Keratinocyte (primary cell): ENCODE data around the gene FAM170B. TPM values are rescaled to one million over a fixed set of nuclear protein-coding genes. Genes with fewer than 3 reads are reported as not detected.

ENCODE experiments used
- DNase-seq: peaks from one replicate; pipeline ENCODE4 v3.0.0-alpha.2; 2011; ENCODE audit warnings: low read depth, missing footprints, low spot score
- FAIRE-seq: peaks from 2 replicates; lab custom pipeline; 2011; peaks lifted over from hg19 to GRCh38; lab: Jason Lieb, UNC
- H2AFZ ChIP-seq: 2 replicates; pipeline ENCODE4 v1.6.0; 2012; ENCODE audit warnings: low read length, control low read depth, inconsistent platforms; ENCODE audit not compliant: control insufficient read depth
- H3K27ac ChIP-seq: 2 replicates; pipeline ENCODE4 v1.5.1; 2011; ENCODE audit warnings: low read length; ENCODE audit not compliant: control insufficient read depth, insufficient read depth
- H3K27me3 ChIP-seq: 3 replicates; pipeline ENCODE4 v1.6.0; 2011; ENCODE audit warnings: low read length; ENCODE audit not compliant: control insufficient read depth, insufficient read depth; ENCODE audit errors: extremely low read depth
- H3K36me3 ChIP-seq, 2 experiments: 2 replicates in 1 of 2; 3 replicates in 1 of 2; pipeline ENCODE4 v1.5.1; 2011; ENCODE audit warnings: low read length in 2 of 2, mild to moderate bottlenecking in 1 of 2; ENCODE audit not compliant: control insufficient read depth in 2 of 2, insufficient read depth in 2 of 2; ENCODE audit errors: extremely low read depth in 1 of 2
- H3K4me1 ChIP-seq: 3 replicates; pipeline ENCODE4 v1.5.1; 2011; ENCODE audit warnings: low read length; ENCODE audit not compliant: control insufficient read depth, insufficient read depth; ENCODE audit errors: extremely low read depth
- H3K4me2 ChIP-seq: 3 replicates; pipeline ENCODE4 v1.6.0; 2011; ENCODE audit warnings: low read depth, low read length; ENCODE audit not compliant: control insufficient read depth, insufficient read depth; ENCODE audit errors: extremely low read depth
- H3K4me3 ChIP-seq, 3 experiments: fragments of 200-600 bp in 1 of 3; sonication (generic) in 1 of 3; 2 replicates in 2 of 3; 3 replicates in 1 of 3; pipeline ENCODE4 v1.5.1; 2011 to 2016; ENCODE audit warnings: low read length in 3 of 3, mild to moderate bottlenecking in 3 of 3, control low read depth in 2 of 3, inconsistent platforms in 1 of 3, low read depth in 1 of 3, mixed read lengths in 1 of 3, mixed run types in 1 of 3, moderate library complexity in 1 of 3; ENCODE audit not compliant: control insufficient read depth in 2 of 3, insufficient read depth in 2 of 3; ENCODE audit errors: extremely low read depth in 1 of 3
- H3K79me2 ChIP-seq: 2 replicates; pipeline ENCODE4 v1.6.0; 2012; ENCODE audit warnings: low read length; ENCODE audit not compliant: control insufficient read depth, insufficient read depth
- H3K9ac ChIP-seq: 3 replicates; pipeline ENCODE4 v1.6.0; 2011; ENCODE audit warnings: low read length; ENCODE audit not compliant: control insufficient read depth, insufficient read depth; ENCODE audit errors: extremely low read depth
- H3K9me1 ChIP-seq: 3 replicates; pipeline ENCODE4 v1.6.0; 2011; ENCODE audit warnings: low read length; ENCODE audit not compliant: control insufficient read depth, insufficient read depth; ENCODE audit errors: extremely low read depth
- H3K9me3 ChIP-seq: 2 replicates; pipeline ENCODE4 v1.5.1; 2012; ENCODE audit warnings: low read depth, low read length; ENCODE audit not compliant: control insufficient read depth
- H4K20me1 ChIP-seq: 3 replicates; pipeline ENCODE4 v1.6.0; 2011; ENCODE audit warnings: low read length; ENCODE audit not compliant: control insufficient read depth, insufficient read depth; ENCODE audit errors: extremely low read depth
- CTCF ChIP-seq, 3 experiments: IDR thresholded peaks in 1 of 3; conservative IDR thresholded peaks in 1 of 3; optimal IDR thresholded peaks in 1 of 3; 2 replicates in 2 of 3; 3 replicates in 1 of 3; pipeline versions ENCODE3 to v1.5.1; 2011; ENCODE audit warnings: low read length in 3 of 3, mild to moderate bottlenecking in 3 of 3, moderate library complexity in 2 of 3, control low read depth in 1 of 3, inconsistent platforms in 1 of 3; ENCODE audit not compliant: insufficient read depth in 2 of 3; ENCODE audit errors: extremely low read depth in 1 of 3
- EZH2 ChIP-seq: IDR thresholded peaks from one replicate; pipeline ENCODE4 v1.6.1; 2012; ENCODE audit warnings: inconsistent platforms, mild to moderate bottlenecking, low read length, moderate library complexity
- dilution Hi-C: fragments of 300-500 bp; cut with MboI; formaldehyde crosslinking; loops from one replicate; pipeline ENCODE4 v1.7.0; 2020; ENCODE audit warnings: low sequenced_read_pairs; ENCODE audit not compliant: extremely low pct_ligation_motif_present
- polyA plus RNA-seq, 5 experiments: library from polyadenylated mRNA; depleted of rRNA in 3 of 5; stranded (reverse) in 3 of 5; stranded (forward) in 1 of 5; unstranded in 1 of 5; fragments of >200 nt; gene quantifications; 1 replicate in 1 of 5; 2 replicates in 3 of 5; 3 replicates in 1 of 5; pipeline versions ENCODE4 v1.2.1 to v1.2.3, GENCODE V29; 2011 to 2012; ENCODE audit warnings: missing spikeins in 2 of 5, low read depth in 1 of 5, low replicate concordance in 1 of 5

The FAM170B gene
- polyA plus RNA-seq, 1 donor (not counting 4 experiments of a cell fraction or from before 2014, with no cell fraction given) = not detected

- Histone ChIP-seq H4K20me1 (no peaks in the 10 kb centered on the region), H3K27ac (no peak overlapping the region), H3K9ac (no peak overlapping the region), H3K4me2 (no peak overlapping the region), H3K9me1 (no peaks in the 10 kb centered on the region), H3K9me3 (no peaks in the 10 kb centered on the region), H3K4me3 (no peak overlapping the region), H3K36me3 (no peaks in the 10 kb centered on the region), H3K79me2 (no peaks in the 10 kb centered on the region), H3K4me1 (no peaks in the 10 kb centered on the region), H3K27me3 (no peaks in the 10 kb centered on the region), H2AFZ (no peak overlapping the region)
- dilution Hi-C loops = no loop called here
- FAIRE-seq (no peak), DNase-seq (no peak)
- TF ChIP-seq EZH2 (no peak), CTCF (optimal IDR thresholded peaks at IDR 0.05 in 1 of 3, IDR thresholded peaks at IDR 0.05 in 1 of 3, conservative IDR thresholded peaks at IDR 0.05 in 1 of 3; ENCODE audit: extremely low read depth in 1 of 3, insufficient read depth in 2 of 3, low read length in 3 of 3) (no peak)
These were observed 36.9 kb downstream of the FAM170B start for GRCh38 chr10:49096890-49097445.

GRCh38 chr10:49094646-49095045 is 39.2 kb downstream of the FAM170B start:
- dilution Hi-C loops = no loop called here
- H2AFZ ChIP-seq = no peak overlapping the region
- H4K20me1 ChIP-seq = no peaks in the 10 kb centered on the region
- no peak overlapping the region for H3K27ac ChIP-seq
- no peaks in the 10 kb centered on the region for H3K9me3 ChIP-seq
- FAIRE-seq (no peak), DNase-seq (no peak)
- TF ChIP-seq EZH2 (no peak), CTCF (optimal IDR thresholded peaks at IDR 0.05 in 1 of 3, IDR thresholded peaks at IDR 0.05 in 1 of 3, conservative IDR thresholded peaks at IDR 0.05 in 1 of 3; ENCODE audit: extremely low read depth in 1 of 3, insufficient read depth in 2 of 3, low read length in 3 of 3) (no peak)
- H3K9ac ChIP-seq = no peak overlapping the region
- H3K4me2 ChIP-seq = no peak overlapping the region
- H3K4me3 ChIP-seq = no peak overlapping the region
- H3K4me1 ChIP-seq = no peaks in the 10 kb centered on the region
- H3K36me3 ChIP-seq = no peaks in the 10 kb centered on the region
- H3K9me1 ChIP-seq = no peaks in the 10 kb centered on the region
- H3K79me2 ChIP-seq = no peaks in the 10 kb centered on the region
- peaks cover 4% of the 10 kb centered on the region for H3K27me3 ChIP-seq
